ENCODE measurements around the gene POC1A. TPM values are rescaled to one million over a fixed set of nuclear protein-coding genes. Genes with fewer than 3 reads are reported as not detected.

The POC1A gene
- total and polyA plus RNA-seq, 2 of the 8 experiments (the other 6 are each of a cell fraction or from before 2014, with no cell fraction given): 35.7 to 39.2 TPM

DNA sequence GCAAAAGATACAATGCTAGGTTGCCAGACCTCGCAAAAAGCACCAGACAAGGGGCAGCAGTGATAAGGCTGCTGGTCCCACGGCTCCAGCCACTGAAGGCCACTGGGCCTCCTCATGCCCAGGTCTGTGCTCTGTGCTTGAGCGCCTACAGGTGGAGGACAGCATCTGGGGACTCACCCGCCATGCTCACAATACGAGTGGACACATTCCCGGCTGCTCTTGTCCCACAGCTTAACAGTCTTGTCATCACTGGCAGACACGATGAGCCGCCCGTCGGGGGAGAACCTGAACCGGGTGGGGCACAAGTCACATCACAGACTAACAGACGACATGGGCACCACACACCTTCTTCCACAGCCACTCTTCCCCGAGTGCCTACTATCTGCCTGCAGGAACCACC lies 7.4 kb downstream of the POC1A start:
- Histone ChIP-seq H2BK20ac (ENCODE audit: low read length) (no peak overlapping the region), H2AK5ac (ENCODE audit: low read depth, low read length) (no peak overlapping the region), H3K18ac (ENCODE audit: extremely low read depth, low read length) (no peak overlapping the region), H3K9ac (replicated peaks in 1 of 4; ENCODE audit: extremely low read depth in 1 of 4, low read depth in 3 of 4, low read length in 3 of 4) (no peak overlapping the region), H3K9me3 (ENCODE audit: insufficient read depth in 2 of 2, low read depth in 1 of 2, low read length in 1 of 2) (no peaks in the 10 kb centered on the region), H4K8ac (ENCODE audit: extremely low read depth, insufficient read depth, low read length) (no peak overlapping the region), H3K23ac (ENCODE audit: insufficient read length) (no peak overlapping the region), H4K20me1 (replicated peaks in 1 of 2; ENCODE audit: control insufficient read depth in 1 of 2, insufficient read depth in 2 of 2, low read length in 2 of 2) (peaks cover 3 to 18% of the 10 kb centered on the region in 2 experiments), H3K4ac (replicated peaks; ENCODE audit: insufficient read length, low read depth, low read length) (no peak overlapping the region), H3K79me1 (ENCODE audit: low read depth, low read length) (no peaks in the 10 kb centered on the region; the same call in 1 of the 2 replicates), H3K27ac (ENCODE audit: low read depth, low read length) (no peak overlapping the region), H2BK120ac (replicated peaks; ENCODE audit: low read depth, low read length) (no peak overlapping the region), H3K4me2 (ENCODE audit: insufficient read depth in 1 of 2, low read depth in 2 of 2, low read length in 2 of 2) (no peak overlapping the region), H4K91ac (replicated peaks; ENCODE audit: insufficient read length, low read length) (no peak overlapping the region), H3K27me3 (replicated peaks in 1 of 4; ENCODE audit: control insufficient read depth in 3 of 4, extremely low read depth in 1 of 4, insufficient read depth in 3 of 4, low read length in 3 of 4) (no peaks in the 10 kb centered on the region), H2BK15ac (ENCODE audit: low read length) (no peak overlapping the region), H4K5ac (ENCODE audit: insufficient read length, low read depth, low read length) (no peak overlapping the region), H3K79me2 (ENCODE audit: control insufficient read depth in 1 of 2, insufficient read depth in 2 of 2, low read length in 2 of 2) (peaks cover 0 to 8% of the 10 kb centered on the region in 2 experiments; a peak in 1 of 4 replicates), H3K36me3 (ENCODE audit: control insufficient read depth in 2 of 4, insufficient read depth in 4 of 4, low read length in 3 of 4) (peaks cover 17 to 47% (median 32%) of the 10 kb centered on the region in 4 experiments), H3K4me3 (ENCODE audit: extremely low read depth in 1 of 4, insufficient read depth in 2 of 4, low read depth in 3 of 4, low read length in 4 of 4) (no peak overlapping the region), H3K23me2 (ENCODE audit: low read depth, low read length) (no peaks in the 10 kb centered on the region), H3K56ac (replicated peaks; ENCODE audit: insufficient read length, low read depth, low read length) (no peak overlapping the region), H2BK12ac (ENCODE audit: low read depth, low read length) (no peak overlapping the region), H2BK5ac (ENCODE audit: low read depth, low read length) (no peak overlapping the region), H3K4me1 (replicated peaks in 1 of 4; ENCODE audit: control insufficient read depth in 3 of 4, insufficient read depth in 4 of 4, low read length in 3 of 4) (no peaks in the 10 kb centered on the region; a peak in 2 of 7 replicates), H3K14ac (ENCODE audit: insufficient read length) (no peak overlapping the region), H2AFZ (ENCODE audit: low read length) (no peak overlapping the region)
- CTCF ChIA-PET (ENCODE audit: partially characterized antibody): interaction anchor here (0.6 to 14.6 kb wide), 8 partner anchors 17 to 143 kb away, joined by 3 to 148 read pairs (median 4); partner anchors contain the start of gene DUSP7
- WGBS, 2 experiments (ENCODE audit: extremely low coverage in 1 of 2, insufficient coverage in 1 of 2, insufficient read length in 1 of 2, insufficient replicate concordance in 2 of 2, low coverage in 1 of 2, low lambda C conversion rate in 2 of 2, missing lambda C conversion rate in 1 of 2): 95% methylated on average over 13 of the region's 13 CpGs; no CpG with 5 or more reads in 1 of the 2 experiments
- DNase-seq (ENCODE audit: low read depth in 1 of 2, low spot score in 2 of 2) (no peak), FAIRE-seq (no peak)
- POLR2A ChIA-PET (ENCODE audit: partially characterized antibody): no interaction called here
- TF ChIP-seq JUN (IDR thresholded peaks at IDR 0.05; ENCODE audit: low read depth, low read length) (no peak), HDAC2 (IDR thresholded peaks at IDR 0.05; ENCODE audit: borderline replicate concordance in 1 of 2, low read depth in 2 of 2, low read length in 2 of 2) (no peak), RAD21 (IDR thresholded peaks at IDR 0.05 in 1 of 2, conservative IDR thresholded peaks at IDR 0.05 in 1 of 2; ENCODE audit: low read depth in 2 of 2, low read length in 2 of 2) (no peak), CTCF (IDR thresholded peaks at IDR 0.05; ENCODE audit: control extremely low read depth in 1 of 3, insufficient read depth in 1 of 3, low read depth in 1 of 3, low read length in 3 of 3) (no peak), PHF8 (conservative IDR thresholded peaks at IDR 0.05; ENCODE audit: low read depth, low read length) (no peak), SAP30 (IDR thresholded peaks at IDR 0.05; ENCODE audit: insufficient read depth, insufficient replicate concordance, low read length) (no peak), YY1 (IDR thresholded peaks at IDR 0.05; ENCODE audit: low read depth, low read length) (no peak), FOSL1 (IDR thresholded peaks at IDR 0.05; ENCODE audit: insufficient read depth, low read depth, low read length) (no peak), POLR2A (IDR thresholded peaks at IDR 0.05; ENCODE audit: control extremely low read depth in 1 of 2, low read depth in 2 of 2, low read length in 2 of 2) (no peak), EP300 (IDR thresholded peaks at IDR 0.05; ENCODE audit: borderline replicate concordance in 1 of 2, low read depth in 2 of 2, low read length in 2 of 2) (no peak)

All from H1 (cell line).